HepG2 (cell line): ENCODE measurements around the gene LYSET. TPM values are rescaled to one million over a fixed set of nuclear protein-coding genes. Genes with fewer than 3 reads are reported as not detected.

Source experiments
- ATAC-seq: fragments of 200-7000 bp; cut with Tn5 transposase; 3 replicates; pipeline ENCODE4 v1.9.1; 2020; ENCODE audit warnings: mild to moderate bottlenecking, moderate library complexity
- BruUV-seq: library from RNA; stranded (reverse); fragments of 400-500 nt; replicated peaks from 2 replicates; lab custom pipeline; 2021; lab: Mats Ljungman, UMichigan
- CTCF ChIA-PET: fragments of 300-600 bp; formaldehyde crosslinking; extraction: SDS; loops from one replicate; lab custom pipeline; 2021; ENCODE audit warnings: low total read pairs, inconsistent platforms, low intra/inter-chr PET ratio; lab: Yijun Ruan, JAX
- POLR2A ChIA-PET: fragments of 350-600 bp; sonication (Branson Sonifier 250); formaldehyde crosslinking; loops from one replicate; lab custom pipeline; 2020; ENCODE audit warnings: antibody characterized with exemption, inconsistent platforms; lab: Yijun Ruan, JAX
- DNase-seq: peaks from one replicate; pipeline ENCODE4 v3.0.0-alpha.2; 2015; ENCODE audit warnings: low spot score
- FAIRE-seq: peaks from 3 replicates; lab custom pipeline; 2011; peaks lifted over from hg19 to GRCh38; lab: Jason Lieb, UNC
- H2AFZ ChIP-seq: one replicate; pipeline ENCODE4 v1.6.1; 2011; ENCODE audit warnings: low read length, inconsistent platforms
- H3K27ac ChIP-seq: fragments of 300-600 bp; 3 replicates; pipeline ENCODE4 v1.8.0; 2011; ENCODE audit warnings: mixed run types, mild to moderate bottlenecking, mixed read lengths, low read length, inconsistent platforms; ENCODE audit not compliant: insufficient read depth; ENCODE audit errors: extremely low read length
- H3K27me3 ChIP-seq, 2 experiments: fragments of 200-600 bp in 1 of 2; 2 replicates in 1 of 2; 3 replicates in 1 of 2; pipeline versions ENCODE4 v1.6.0 to v1.8.0; 2011; ENCODE audit warnings: low read length in 2 of 2, mild to moderate bottlenecking in 2 of 2, moderate library complexity in 2 of 2, inconsistent platforms in 1 of 2; ENCODE audit not compliant: insufficient read depth in 2 of 2, control insufficient read depth in 1 of 2
- H3K36me3 ChIP-seq, 2 experiments: fragments of 200-600 bp in 1 of 2; replicated peaks in 1 of 2; 2 replicates in 1 of 2; 3 replicates in 1 of 2; pipeline versions ENCODE4 v1.5.1 to v1.8.0; 2011; ENCODE audit warnings: low read length in 2 of 2, inconsistent platforms in 1 of 2; ENCODE audit not compliant: insufficient read depth in 2 of 2, control insufficient read depth in 1 of 2
- H3K4me1 ChIP-seq: 2 replicates; pipeline ENCODE4 v1.5.1; 2012; ENCODE audit warnings: low read length, inconsistent platforms; ENCODE audit not compliant: insufficient read depth
- H3K4me2 ChIP-seq: 2 replicates; pipeline ENCODE4 v1.6.0; 2011; ENCODE audit warnings: low read depth, low read length, inconsistent platforms
- H3K4me3 ChIP-seq, 3 experiments: fragments of 200-600 bp in 1 of 3; sonication (generic), shearing (Covaris generic) in 1 of 3; replicated peaks in 1 of 3; 2 replicates each; pipeline ENCODE4 v1.5.1; 2011 to 2016; ENCODE audit warnings: low read length in 3 of 3, inconsistent platforms in 2 of 3, low read depth in 2 of 3, mild to moderate bottlenecking in 2 of 3, control low read depth in 1 of 3, mixed read lengths in 1 of 3; ENCODE audit not compliant: insufficient read depth in 1 of 3
- H3K79me2 ChIP-seq: one replicate; pipeline ENCODE4 v1.6.1; 2011; ENCODE audit warnings: low read length, inconsistent platforms; ENCODE audit not compliant: insufficient read depth
- H3K9ac ChIP-seq: 2 replicates; pipeline ENCODE4 v1.6.0; 2011; ENCODE audit warnings: mild to moderate bottlenecking, low read depth, low read length, inconsistent platforms; ENCODE audit not compliant: insufficient read depth
- H3K9me3 ChIP-seq: 2 replicates; pipeline ENCODE4 v1.5.1; 2012; ENCODE audit warnings: mild to moderate bottlenecking, low read length
- H4K20me1 ChIP-seq: 2 replicates; pipeline ENCODE4 v1.6.0; 2011; ENCODE audit warnings: inconsistent platforms, mild to moderate bottlenecking, low read length, moderate library complexity; ENCODE audit not compliant: insufficient read depth
- AHR ChIP-seq: IDR thresholded peaks from 2 replicates; pipeline ENCODE4 v1.6.1; 2018; ENCODE audit warnings: missing genetic modification reagents, missing compliant biosample characterization
- ARNTL ChIP-seq: sonication (generic); formaldehyde crosslinking; IDR thresholded peaks from 2 replicates; pipeline ENCODE4 v1.4.0; 2020; ENCODE audit warnings: mild to moderate bottlenecking, missing genetic modification reagents
- ATRX ChIP-seq: sonication (generic); formaldehyde crosslinking; IDR thresholded peaks from 2 replicates; pipeline ENCODE4 v1.4.0; 2020; ENCODE audit warnings: missing genetic modification reagents, borderline replicate concordance
- EP300 ChIP-seq, 3 experiments: sonication (generic) in 1 of 3; formaldehyde crosslinking in 1 of 3; IDR thresholded peaks; 2 replicates each; pipeline versions ENCODE4 v1.5.1 to v1.6.1; 2011 to 2020; ENCODE audit warnings: low read depth in 2 of 3, low read length in 2 of 3, borderline replicate concordance in 1 of 3, improper control_type of control experiment in 1 of 3, mild to moderate bottlenecking in 1 of 3, missing genetic modification reagents in 1 of 3, moderate library complexity in 1 of 3
- GLMP ChIP-seq: sonication (generic); formaldehyde crosslinking; IDR thresholded peaks from 2 replicates; pipeline ENCODE4 v1.9.0; 2021; ENCODE audit warnings: missing genetic modification reagents, mild to moderate bottlenecking, borderline replicate concordance
- HDAC1 ChIP-seq: sonication (generic); formaldehyde crosslinking; IDR thresholded peaks from 2 replicates; pipeline ENCODE4 v1.5.1; 2020; ENCODE audit warnings: mild to moderate bottlenecking, missing genetic modification reagents
- HDAC2 ChIP-seq: sonication (generic); formaldehyde crosslinking; IDR thresholded peaks from 2 replicates; pipeline ENCODE4 v1.4.0; 2020; ENCODE audit warnings: missing genetic modification reagents
- HMGXB4 ChIP-seq, 2 experiments: sonication (generic) in 1 of 2; formaldehyde crosslinking in 1 of 2; IDR thresholded peaks; 2 replicates each; pipeline versions ENCODE4 v1.4.0 to v1.6.1; 2018 to 2020; ENCODE audit warnings: missing genetic modification reagents in 2 of 2, borderline replicate concordance in 1 of 2, low read depth in 1 of 2, mild to moderate bottlenecking in 1 of 2, missing biosample characterization in 1 of 2
- JUNB ChIP-seq: sonication (generic); formaldehyde crosslinking; IDR thresholded peaks from 2 replicates; pipeline ENCODE4 v1.8.0; 2022; ENCODE audit warnings: missing genetic modification reagents, mild to moderate bottlenecking, borderline replicate concordance
- KDM5A ChIP-seq: fragments of 200-600 bp; sonication (generic); IDR thresholded peaks from 2 replicates; pipeline ENCODE4 v1.7.0; 2018; ENCODE audit warnings: antibody characterized with exemption, mild to moderate bottlenecking, low read length, borderline replicate concordance
- MAFG ChIP-seq: sonication (generic); formaldehyde crosslinking; IDR thresholded peaks from 2 replicates; pipeline ENCODE4 v1.5.1; 2020; ENCODE audit warnings: mild to moderate bottlenecking, missing genetic modification reagents
- MYNN ChIP-seq: sonication (generic); formaldehyde crosslinking; IDR thresholded peaks from 2 replicates; pipeline ENCODE4 v1.4.0; 2020; ENCODE audit warnings: mild to moderate bottlenecking, low read depth, missing genetic modification reagents
- NFE2L2 ChIP-seq: fragments of 150-350 bp; IDR thresholded peaks from 2 replicates; pipeline ENCODE4 v1.6.1; 2014; ENCODE audit warnings: low read length
- NFKBIZ ChIP-seq: IDR thresholded peaks from 2 replicates; pipeline ENCODE4 v1.6.1; 2018; ENCODE audit warnings: missing genetic modification reagents, missing compliant biosample characterization
- NFYB ChIP-seq: sonication (generic); formaldehyde crosslinking; IDR thresholded peaks from 2 replicates; pipeline ENCODE4 v1.4.0; 2020; ENCODE audit warnings: missing genetic modification reagents
- NR2F6 ChIP-seq, 2 experiments: IDR thresholded peaks; 2 replicates each; pipeline ENCODE4 v1.6.1; 2016; ENCODE audit warnings: antibody characterized with exemption in 1 of 2, mild to moderate bottlenecking in 1 of 2
- RARA ChIP-seq: IDR thresholded peaks from 2 replicates; pipeline ENCODE4 v1.6.1; 2016; ENCODE audit warnings: missing genetic modification reagents, missing compliant biosample characterization
- RFXAP ChIP-seq: sonication (generic); formaldehyde crosslinking; IDR thresholded peaks from 2 replicates; pipeline ENCODE4 v1.4.0; 2020; ENCODE audit warnings: missing genetic modification reagents, borderline replicate concordance
- TBP ChIP-seq: sonication (generic); formaldehyde crosslinking; IDR thresholded peaks from 2 replicates; pipeline ENCODE4 v1.5.0; 2020; ENCODE audit warnings: missing genetic modification reagents
- TCF7 ChIP-seq: sonication (generic); IDR thresholded peaks from 2 replicates; pipeline ENCODE4 v1.6.1; 2016; ENCODE audit warnings: antibody characterized with exemption, low read depth
- ZFP41 ChIP-seq: sonication (generic); formaldehyde crosslinking; IDR thresholded peaks from 2 replicates; pipeline ENCODE4 v1.4.0; 2020; ENCODE audit warnings: mild to moderate bottlenecking, missing genetic modification reagents, borderline replicate concordance
- ZNF446 ChIP-seq: sonication (generic); formaldehyde crosslinking; IDR thresholded peaks from 2 replicates; pipeline ENCODE4 v1.5.0; 2020; ENCODE audit warnings: mild to moderate bottlenecking, missing genetic modification reagents
- ZNF629 ChIP-seq: sonication (generic); formaldehyde crosslinking; conservative IDR thresholded peaks from 2 replicates; pipeline ENCODE4 v1.5.0; 2020; ENCODE audit warnings: missing genetic modification reagents
- ZNF670 ChIP-seq: sonication (generic); formaldehyde crosslinking; IDR thresholded peaks from 2 replicates; pipeline ENCODE4 v1.8.0; 2022; ENCODE audit warnings: mild to moderate bottlenecking, missing genetic modification reagents, borderline replicate concordance
- ZNF883 ChIP-seq: sonication (generic); formaldehyde crosslinking; IDR thresholded peaks from 2 replicates; pipeline ENCODE4 v1.5.1; 2020; ENCODE audit warnings: mild to moderate bottlenecking, missing genetic modification reagents; ENCODE audit errors: not compliant biosample characterization
- WGBS: methylation state at CpG from one replicate; pipeline ENCODE4 v1.1.6; 2017; ENCODE audit warnings: low lambda C conversion rate; 5-methylcytosine and 5-hydroxymethylcytosine counted together
- in situ Hi-C: cut with HindIII; loops from 2 replicates; pipeline ENCODE4 v1.10.0; 2017; ENCODE audit warnings: low pct_unique_long_range_greater_than_20kb; ENCODE audit not compliant: extremely low pct_ligation_motif_present
- intact Hi-C: fragments of 100-400 bp; cut with micrococcal nuclease; formaldehyde crosslinking; loops from one replicate; pipeline ENCODE4 v1.10.0; 2022; ENCODE audit not compliant: unreplicated experiment
- polyA plus RNA-seq, 8 experiments: library from polyadenylated mRNA; depleted of rRNA in 3 of 8; stranded (reverse) in 7 of 8; unstranded in 1 of 8; fragments of >200 nt; fragmentation: Illumina TruSeq in 4 of 8; extraction: Trizol in 4 of 8; gene quantifications; 2 replicates each; pipeline versions ENCODE4 v1.2.1 to v1.2.3, GENCODE V29; 2011 to 2016; ENCODE audit warnings: low read depth in 4 of 8, missing spikeins in 1 of 8, mixed read lengths in 1 of 8; ENCODE audit not compliant: insufficient read depth in 1 of 8
- total RNA-seq, 5 experiments: library from RNA; depleted of rRNA; stranded (reverse); fragments of >200 nt; fragmentation: Illumina TruSeq; extraction: Trizol; gene quantifications; 2 replicates each; pipeline ENCODE4 v1.2.3, GENCODE V29; 2016; ENCODE audit warnings: low read depth in 1 of 5

LYSET gene
- total and polyA plus RNA-seq, 2 of the 13 experiments (the other 11 are each of a cell fraction or from before 2014, with no cell fraction given): 19.1 to 36.6 TPM

- FAIRE-seq (no peak), ATAC-seq (no peak), DNase-seq (no peak)
- Histone ChIP-seq H4K20me1 (no peaks in the 10 kb centered on the region), H3K9ac (no peak overlapping the region), H3K4me1 (peaks cover 82% of the 10 kb centered on the region), H3K27me3 (no peaks in the 10 kb centered on the region), H2AFZ (no peak overlapping the region), H3K79me2 (no peaks in the 10 kb centered on the region), H3K9me3 (no peaks in the 10 kb centered on the region), H3K4me3 (no peak overlapping the region), H3K36me3 (no peaks in the 10 kb centered on the region), H3K27ac (no peak overlapping the region), H3K4me2 (no peak overlapping the region)
- intact Hi-C loops (loop anchor here (10.0 kb wide), 1 partner anchor 57 kb away; the partner anchor contains the start of gene ITPK1), in situ Hi-C loops (no loop called here)
- ChIA-PET CTCF (no interaction called here), POLR2A (no interaction called here)
- no TSS peak for BruUV-seq
- WGBS: 82% methylated on average over 4 of the region's 4 CpGs
- TF ChIP-seq MAFG: no peak
- no peak for TF ChIP-seq ARNTL (CRISPR knock-in tag)
- TF ChIP-seq ATRX: no peak
- no peak for TF ChIP-seq RARA (CRISPR knock-in tag)
- TF ChIP-seq AHR (CRISPR knock-in tag): no peak
- no peak for TF ChIP-seq TBP (CRISPR knock-in tag)
- TF ChIP-seq RFXAP: no peak
- no peak for TF ChIP-seq NFYB (CRISPR knock-in tag)
- no peak for TF ChIP-seq ZNF670
- no peak for TF ChIP-seq HMGXB4 (CRISPR knock-in tag; IDR thresholded peaks at IDR 0.05; ENCODE audit: borderline replicate concordance in 1 of 2, low read depth in 1 of 2)
- no peak for TF ChIP-seq GLMP (CRISPR knock-in tag)
- peak; percentile 26; the same call in 1 of the 2 replicates for TF ChIP-seq NR2F6 (IDR thresholded peaks at IDR 0.05)
- TF ChIP-seq NR2F6 (CRISPR knock-in tag; IDR thresholded peaks at IDR 0.05): no peak
- no peak for TF ChIP-seq ZFP41
- no peak for TF ChIP-seq MYNN (CRISPR knock-in tag)
- TF ChIP-seq ZNF629 (CRISPR knock-in tag): no peak
- TF ChIP-seq NFKBIZ (CRISPR knock-in tag): no peak
- TF ChIP-seq HDAC1 (CRISPR knock-in tag): no peak
- TF ChIP-seq ZNF446 (CRISPR knock-in tag): no peak
- TF ChIP-seq TCF7: 0 out of 2 replicates have a peak, but pooled peaks have one; percentile 24
- no peak for TF ChIP-seq JUNB (CRISPR knock-in tag)
- TF ChIP-seq ZNF883 (CRISPR knock-in tag): no peak
- no peak for TF ChIP-seq KDM5A
- no peak for TF ChIP-seq HDAC2 (CRISPR knock-in tag)
- peak; percentile 50; the same call in 1 of the 2 replicates for TF ChIP-seq NFE2L2
- peak in 1 of 2 experiments; percentile 29; a peak in 1 of 4 replicates for TF ChIP-seq EP300 (IDR thresholded peaks at IDR 0.05; ENCODE audit: low read depth in 2 of 2, low read length in 2 of 2)
- no peak for TF ChIP-seq EP300 (CRISPR knock-in tag; IDR thresholded peaks at IDR 0.05; ENCODE audit: borderline replicate concordance)
These were observed 13.7 kb upstream of the LYSET start for GRCh38 chr14:93171376-93171775.
